PC-3 (cell line): ENCODE results near the gene TSPAN8. TPM values are rescaled to one million over a fixed set of nuclear protein-coding genes. Genes with fewer than 3 reads are reported as not detected.

Source experiments
- ATAC-seq: fragments of 200-7000 bp; cut with Tn5 transposase; 2 replicates; pipeline ENCODE4 v1.9.1; 2020; ENCODE audit warnings: mild to moderate bottlenecking, moderate library complexity
- BruUV-seq: library from RNA; stranded (reverse); fragments of 400-500 nt; replicated peaks from 2 replicates; lab custom pipeline; 2021; lab: Mats Ljungman, UMichigan
- CTCF ChIA-PET: fragments of 300-600 bp; sonication (Branson Sonifier 250); formaldehyde crosslinking; loops from one replicate; lab custom pipeline; 2022; ENCODE audit warnings: antibody characterized with exemption; lab: Charles Lee
- POLR2A ChIA-PET: fragments of 300-600 bp; sonication (Branson Sonifier 250); formaldehyde crosslinking; loops from one replicate; lab custom pipeline; 2022; ENCODE audit warnings: antibody characterized with exemption; ENCODE audit not compliant: unreplicated experiment; lab: Charles Lee
- DNase-seq: peaks from one replicate; pipeline ENCODE4 v3.0.0-alpha.2; 2015
- H2AFZ ChIP-seq: fragments of 300-600 bp; sonication (generic); 2 replicates; pipeline ENCODE4 v1.6.0; 2016; ENCODE audit warnings: antibody characterized with exemption, low read length
- H3F3A ChIP-seq: fragments of 300-600 bp; sonication (generic); one replicate; pipeline ENCODE4 v1.6.0; 2017; ENCODE audit warnings: antibody characterized with exemption, low read length, control low read depth, mild to moderate bottlenecking; ENCODE audit not compliant: unreplicated experiment
- H3K27ac ChIP-seq: fragments of 300-600 bp; sonication (generic); 2 replicates; pipeline ENCODE4 v1.5.1; 2016; ENCODE audit warnings: mild to moderate bottlenecking, low read length
- H3K27me3 ChIP-seq: fragments of 300-600 bp; sonication (generic); 2 replicates; pipeline ENCODE4 v1.6.1; 2016; ENCODE audit warnings: low read length, mixed read lengths
- H3K36me3 ChIP-seq: fragments of 300-600 bp; sonication (generic); 2 replicates; pipeline ENCODE4 v1.6.1; 2016; ENCODE audit warnings: low read depth, mixed run types, low read length, mixed read lengths
- H3K4me1 ChIP-seq: fragments of 300-600 bp; sonication (generic); 2 replicates; pipeline ENCODE4 v1.5.1; 2016; ENCODE audit warnings: low read length; ENCODE audit not compliant: insufficient read depth
- H3K4me2 ChIP-seq: fragments of 300-600 bp; sonication (generic); 2 replicates; pipeline ENCODE4 v1.6.0; 2016; ENCODE audit warnings: low read length
- H3K4me3 ChIP-seq: fragments of 300-600 bp; sonication (generic); 2 replicates; pipeline ENCODE4 v1.5.1; 2016; ENCODE audit warnings: mild to moderate bottlenecking, low read length, mixed read lengths
- H3K79me2 ChIP-seq: fragments of 300-600 bp; sonication (generic); 2 replicates; pipeline ENCODE4 v1.6.1; 2017; ENCODE audit warnings: low read length, mixed read lengths
- H3K9ac ChIP-seq: fragments of 300-600 bp; sonication (generic); 2 replicates; pipeline ENCODE4 v1.6.0; 2016; ENCODE audit warnings: mild to moderate bottlenecking, low read length
- H3K9me2 ChIP-seq: fragments of 300-600 bp; sonication (generic); replicated peaks from 2 replicates; pipeline ENCODE4 v1.6.1; 2016; ENCODE audit warnings: mixed run types, low read length, mixed read lengths
- H3K9me3 ChIP-seq: fragments of 300-600 bp; sonication (generic); 2 replicates; pipeline ENCODE4 v1.6.1; 2016; ENCODE audit warnings: low read length, mixed read lengths
- H4K20me1 ChIP-seq: fragments of 300-600 bp; sonication (generic); 2 replicates; pipeline ENCODE4 v1.6.1; 2016; ENCODE audit warnings: low read length, mixed read lengths
- EZH2 ChIP-seq: fragments of 300-600 bp; sonication (generic); IDR thresholded peaks from one replicate; pipeline ENCODE4 v1.6.1; 2017; ENCODE audit warnings: antibody characterized with exemption, mild to moderate bottlenecking, low read length; ENCODE audit not compliant: unreplicated experiment
- EZH2phosphoT487 ChIP-seq: fragments of 300-600 bp; sonication (generic); IDR thresholded peaks from 2 replicates; pipeline ENCODE4 v1.6.1; 2018; ENCODE audit warnings: mild to moderate bottlenecking, antibody characterized with exemption, low read length, borderline replicate concordance
- intact Hi-C: fragments of 100-400 bp; cut with micrococcal nuclease; formaldehyde crosslinking; loops from 2 replicates; pipeline ENCODE4 v1.9.0; 2023
- total RNA-seq: library from RNA; depleted of rRNA; stranded (reverse); fragments of >200 nt; gene quantifications from 2 replicates; pipeline ENCODE4 v1.2.3, GENCODE V29; 2014
- TF ChIP-seq, protein P1 (sequence below): fragments of 300-600 bp; sonication (generic); conservative IDR thresholded peaks from 2 replicates; pipeline ENCODE4 v1.5.1; 2017; ENCODE audit warnings: antibody characterized with exemption, low read depth, mild to moderate bottlenecking, low read length

TSPAN8 gene
- total RNA-seq, 1 experiment from 2014 or later: 1.3 TPM

- Histone ChIP-seq H3K27me3 (no peaks in the 10 kb centered on the region), H3K4me2 (no peak overlapping the region), H3K9ac (no peak overlapping the region), H3K36me3 (no peaks in the 10 kb centered on the region), H3K79me2 (no peaks in the 10 kb centered on the region), H2AFZ (no peak overlapping the region), H3F3A (no peaks in the 10 kb centered on the region), H3K9me3 (no peaks in the 10 kb centered on the region), H3K9me2 (no peaks in the 10 kb centered on the region), H3K4me1 (peaks cover 10% of the 10 kb centered on the region; the same call in 1 of the 2 replicates), H3K27ac (no peak overlapping the region), H3K4me3 (no peak overlapping the region), H4K20me1 (no peaks in the 10 kb centered on the region)
- DNase-seq (peak; percentile 16), ATAC-seq (peak; percentile 67)
- ChIA-PET CTCF (no interaction called here), POLR2A (no interaction called here)
- no TSS peak for BruUV-seq
- TF ChIP-seq, protein P1, sequence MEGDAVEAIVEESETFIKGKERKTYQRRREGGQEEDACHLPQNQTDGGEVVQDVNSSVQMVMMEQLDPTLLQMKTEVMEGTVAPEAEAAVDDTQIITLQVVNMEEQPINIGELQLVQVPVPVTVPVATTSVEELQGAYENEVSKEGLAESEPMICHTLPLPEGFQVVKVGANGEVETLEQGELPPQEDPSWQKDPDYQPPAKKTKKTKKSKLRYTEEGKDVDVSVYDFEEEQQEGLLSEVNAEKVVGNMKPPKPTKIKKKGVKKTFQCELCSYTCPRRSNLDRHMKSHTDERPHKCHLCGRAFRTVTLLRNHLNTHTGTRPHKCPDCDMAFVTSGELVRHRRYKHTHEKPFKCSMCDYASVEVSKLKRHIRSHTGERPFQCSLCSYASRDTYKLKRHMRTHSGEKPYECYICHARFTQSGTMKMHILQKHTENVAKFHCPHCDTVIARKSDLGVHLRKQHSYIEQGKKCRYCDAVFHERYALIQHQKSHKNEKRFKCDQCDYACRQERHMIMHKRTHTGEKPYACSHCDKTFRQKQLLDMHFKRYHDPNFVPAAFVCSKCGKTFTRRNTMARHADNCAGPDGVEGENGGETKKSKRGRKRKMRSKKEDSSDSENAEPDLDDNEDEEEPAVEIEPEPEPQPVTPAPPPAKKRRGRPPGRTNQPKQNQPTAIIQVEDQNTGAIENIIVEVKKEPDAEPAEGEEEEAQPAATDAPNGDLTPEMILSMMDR: no peak
- no peak for TF ChIP-seq EZH2
- TF ChIP-seq EZH2phosphoT487: no peak
- intact Hi-C loops: no loop called here
Measured at GRCh38 chr12:71197460-71197859, 39.7 kb upstream of the TSPAN8 start.

DNA sequence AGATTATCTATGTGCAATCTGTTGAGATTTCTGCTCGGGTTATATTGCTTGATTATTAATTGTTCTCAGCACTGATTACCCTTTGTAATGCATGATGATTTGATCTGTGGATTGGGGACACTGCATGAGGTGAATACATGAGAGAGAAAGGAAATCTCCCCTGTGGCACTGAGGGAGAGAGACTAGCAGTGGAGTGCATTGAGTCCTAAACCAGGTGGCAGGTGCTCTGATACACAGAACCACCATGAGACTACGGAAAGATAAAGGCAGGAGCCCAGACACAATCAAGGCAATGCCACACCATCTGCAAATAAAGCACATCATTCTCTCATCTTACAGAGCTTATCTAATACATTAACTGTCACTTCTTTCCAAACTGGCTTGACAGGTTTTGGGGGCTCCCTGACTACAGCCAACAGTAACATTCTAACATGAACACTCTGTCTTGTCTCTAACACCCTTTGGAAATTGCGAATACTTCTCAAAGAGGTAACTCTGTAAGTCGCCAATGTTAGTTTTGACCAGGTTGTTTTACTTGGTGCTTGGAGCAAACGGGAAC is 37.6 kb upstream of the TSPAN8 start:
- Histone ChIP-seq H3K36me3 (no peaks in the 10 kb centered on the region), H4K20me1 (no peaks in the 10 kb centered on the region), H3K27me3 (no peaks in the 10 kb centered on the region), H3K9ac (no peak overlapping the region), H3F3A (no peaks in the 10 kb centered on the region), H3K4me2 (no peak overlapping the region), H3K4me1 (peaks cover 10% of the 10 kb centered on the region; the same call in 1 of the 2 replicates), H3K79me2 (no peaks in the 10 kb centered on the region), H3K4me3 (no peak overlapping the region), H2AFZ (peak overlapping the region; percentile 27; the same call in 1 of the 2 replicates), H3K9me2 (no peaks in the 10 kb centered on the region), H3K9me3 (no peaks in the 10 kb centered on the region), H3K27ac (no peak overlapping the region)
- CTCF ChIA-PET: no interaction called here
- no TSS peak for BruUV-seq
- no peak for ATAC-seq
- intact Hi-C loops: no loop called here
- peak; percentile 28 for DNase-seq
- POLR2A ChIA-PET: no interaction called here
- TF ChIP-seq EZH2phosphoT487: no peak
- TF ChIP-seq, protein P1: no peak
- no peak for TF ChIP-seq EZH2

GRCh38 chr12:71194657-71195056 is 36.9 kb upstream of the TSPAN8 start:
- no peaks in the 10 kb centered on the region for H3F3A ChIP-seq
- ChIA-PET CTCF (no interaction called here), POLR2A (no interaction called here)
- H2AFZ ChIP-seq: no peak overlapping the region
- no peaks in the 10 kb centered on the region for H3K36me3 ChIP-seq
- H3K27ac ChIP-seq: no peak overlapping the region
- no peak overlapping the region for H3K4me2 ChIP-seq
- H3K9me2 ChIP-seq: no peaks in the 10 kb centered on the region
- H3K4me3 ChIP-seq: no peak overlapping the region
- no peaks in the 10 kb centered on the region for H3K27me3 ChIP-seq
- no peaks in the 10 kb centered on the region for H3K9me3 ChIP-seq
- no TSS peak for BruUV-seq
- H3K9ac ChIP-seq: no peak overlapping the region
- intact Hi-C loops: no loop called here
- DNase-seq: no peak
- H4K20me1 ChIP-seq: no peaks in the 10 kb centered on the region
- no peaks in the 10 kb centered on the region for H3K79me2 ChIP-seq
- peaks cover 10% of the 10 kb centered on the region; the same call in 1 of the 2 replicates for H3K4me1 ChIP-seq
- no peak for ATAC-seq
- no peak for TF ChIP-seq EZH2
- TF ChIP-seq EZH2phosphoT487: no peak
- TF ChIP-seq, protein P1: no peak
